ENCODE results near the gene CDK5R1.
"Not testable (repeated sequence)": the region's sequence is repeated elsewhere in the genome, so short reads cannot be mapped to it uniquely, and the experiment has no call there.

CDK5R1 gene

DNA sequence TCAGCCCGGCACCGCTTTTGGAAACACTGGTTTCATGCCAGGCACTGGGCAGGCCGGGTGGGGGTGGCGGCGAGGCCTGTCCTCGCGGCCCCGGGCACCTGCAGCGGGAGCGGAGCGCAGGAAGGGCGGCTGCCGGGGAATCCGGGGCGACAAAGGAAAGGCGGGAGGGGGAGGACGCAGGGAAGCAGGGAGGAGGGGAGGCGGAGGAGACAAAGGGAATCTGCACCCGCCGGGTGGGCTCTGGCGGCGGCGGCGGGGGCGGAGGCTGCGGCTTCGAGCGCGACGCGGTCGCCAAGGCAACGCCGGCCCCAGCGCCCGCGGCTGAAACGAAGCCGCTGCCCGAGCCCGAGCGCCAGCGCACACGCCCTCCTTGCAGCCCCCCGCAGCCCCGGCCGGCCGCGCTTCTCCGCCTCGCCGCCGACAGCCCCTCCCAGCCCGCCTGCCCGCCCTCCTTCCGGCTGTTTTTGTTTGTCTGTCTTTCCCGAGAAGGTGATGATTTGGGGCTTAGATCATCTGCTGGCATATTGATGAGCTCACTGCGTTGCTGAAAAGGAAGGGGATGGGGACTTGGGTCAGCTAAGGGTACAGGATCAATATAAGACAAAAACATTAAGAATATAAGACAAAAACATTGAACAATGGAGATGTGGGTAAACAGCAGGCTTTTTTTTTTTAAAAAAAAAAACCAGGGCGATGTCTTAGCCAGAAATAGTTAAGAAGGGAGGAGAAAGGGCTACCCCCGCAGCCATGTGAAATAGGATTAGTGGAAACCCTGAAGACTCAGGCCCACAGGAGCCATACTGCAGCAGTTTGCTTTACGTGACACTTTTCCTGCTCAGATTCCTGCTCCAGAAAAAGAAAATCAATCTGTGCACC lies 32.7 kb downstream of the CDK5R1 start:
- DNase-seq: peak; percentile 54

DNA sequence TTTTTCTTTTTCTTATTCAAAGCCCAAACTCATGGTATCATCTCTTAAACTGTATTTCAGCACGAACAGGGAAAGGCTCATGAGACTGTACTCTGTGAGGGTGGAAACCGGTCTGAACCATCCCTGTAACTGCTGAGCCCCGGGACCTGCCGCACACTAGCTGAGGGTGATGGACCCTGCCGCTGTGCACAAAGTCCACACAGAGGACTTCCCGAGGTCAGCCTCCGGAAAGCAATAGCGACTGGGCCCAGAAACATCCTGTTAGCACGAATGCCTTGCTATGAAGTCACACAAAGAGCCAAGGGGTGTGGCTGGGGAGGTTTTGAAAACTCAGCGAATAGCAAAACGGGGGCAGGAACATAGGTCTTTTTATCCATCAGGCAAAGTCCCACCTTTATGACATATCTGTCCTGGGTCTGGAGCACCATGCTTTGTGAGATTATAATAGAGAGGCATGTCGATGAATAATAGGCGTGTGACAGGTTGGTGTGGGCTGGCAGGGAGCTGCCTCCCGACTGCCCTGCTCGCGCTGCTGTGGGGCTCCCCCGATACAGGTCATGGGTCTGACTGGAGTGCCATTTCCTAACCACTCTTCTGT lies 33.4 kb downstream of the CDK5R1 start:
- DNase-seq: peak; percentile 38

DNA sequence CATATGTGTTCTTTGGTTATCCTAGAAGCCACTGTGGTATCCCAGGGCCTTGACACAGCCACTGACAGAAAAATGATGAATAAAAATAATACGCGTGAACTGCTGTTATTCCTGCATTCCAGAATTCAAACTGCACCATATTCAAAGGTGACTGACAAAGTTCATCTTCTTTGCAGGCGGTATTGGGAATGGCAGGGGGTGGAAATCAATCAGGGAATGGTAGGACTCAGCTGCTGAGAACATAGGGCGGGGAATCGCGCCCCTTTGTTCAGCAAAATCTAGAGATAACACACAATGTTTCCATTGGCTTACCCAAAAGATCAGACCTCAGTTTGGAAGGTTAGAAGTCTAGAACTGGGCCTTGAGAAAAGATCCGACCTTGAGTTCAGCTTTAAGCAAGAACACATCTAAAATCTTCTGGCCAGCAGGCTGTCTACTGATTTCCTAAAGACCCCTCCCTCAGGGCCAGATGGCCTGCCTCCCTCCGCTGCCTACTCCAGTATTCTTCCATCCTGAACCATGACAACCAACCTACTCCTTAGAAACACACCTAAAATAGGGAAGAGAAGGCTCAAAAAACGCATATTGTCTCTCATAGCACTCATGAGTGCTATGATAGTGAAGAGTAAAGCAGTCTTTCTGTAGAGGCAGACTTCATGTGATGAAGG lies 34.1 kb downstream of the CDK5R1 start:
- DNase-seq: no peak

DNA sequence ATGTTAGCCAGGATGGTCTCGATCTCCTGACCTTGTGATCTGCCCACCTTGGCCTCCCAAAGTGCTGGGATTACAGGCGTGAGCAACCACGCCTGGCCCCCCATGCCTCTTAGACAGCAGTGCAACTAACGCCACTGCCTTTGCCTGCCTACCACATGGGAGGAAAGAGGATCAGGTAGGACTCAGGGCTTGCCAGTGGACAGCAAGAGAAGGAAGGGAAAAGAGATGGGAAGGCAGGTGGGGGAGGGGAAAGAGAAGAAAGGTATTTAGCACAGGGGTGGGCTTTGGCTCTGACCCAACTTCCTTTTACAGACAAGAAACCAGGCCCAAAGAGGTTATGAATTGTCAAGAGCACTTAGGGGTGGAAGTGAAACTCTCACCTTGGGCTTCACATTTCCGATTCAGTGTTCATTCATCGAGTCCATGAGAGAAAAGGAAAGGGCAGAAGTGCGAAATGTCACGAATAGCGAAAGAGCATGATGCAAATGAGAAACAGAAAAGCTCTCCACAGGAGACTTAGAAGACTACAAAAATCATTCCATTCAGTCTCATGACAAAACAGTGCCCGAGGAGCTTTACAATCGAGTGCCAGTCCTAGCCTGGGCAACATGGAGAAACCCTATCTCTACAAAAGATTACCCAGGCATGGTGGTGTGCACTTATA lies 36.4 kb downstream of the CDK5R1 start:
- DNase-seq: no peak

- DNase-seq: no peak
Observed at GRCh38 chr17:32523827-32524552, 37.2 kb downstream of the CDK5R1 start.

DNA sequence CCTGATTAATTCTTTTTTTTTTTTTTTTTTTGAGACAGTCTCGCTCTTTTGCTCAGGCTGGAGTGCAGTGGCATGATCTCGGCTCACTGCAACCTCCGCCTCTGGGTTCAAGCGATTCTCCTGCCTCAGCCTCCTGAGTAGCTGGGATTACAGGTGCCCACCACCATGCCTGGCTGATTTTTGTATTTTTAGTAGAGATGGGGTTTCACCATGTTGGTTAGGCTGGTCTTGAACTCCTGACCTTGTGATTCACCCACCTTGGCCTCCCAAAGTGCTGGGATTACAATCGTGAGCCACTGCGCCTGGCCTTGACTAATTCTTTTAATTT lies 37.7 kb downstream of the CDK5R1 start:
- DNase-seq: not testable (repeated sequence)

DNA sequence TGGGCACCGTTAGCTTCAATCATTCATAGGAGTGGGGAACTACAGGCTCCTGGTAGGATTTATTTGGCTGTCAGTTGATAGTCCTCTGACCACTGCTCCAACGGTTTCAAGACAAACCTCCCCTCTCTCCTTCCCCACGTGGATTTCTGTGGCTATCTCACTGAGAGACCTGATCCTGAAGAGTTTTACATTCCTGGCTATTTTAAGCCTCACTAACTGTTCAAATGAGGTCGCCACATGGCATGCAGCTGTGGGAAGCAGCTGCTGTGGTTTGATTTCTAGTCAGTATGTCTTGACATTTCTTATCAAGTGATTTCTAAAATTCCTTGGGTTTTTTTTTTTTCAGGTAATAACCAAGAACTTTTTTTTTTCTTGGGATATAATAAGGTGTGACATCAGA lies 38.3 kb downstream of the CDK5R1 start:
- peak; percentile 76 for DNase-seq

DNA sequence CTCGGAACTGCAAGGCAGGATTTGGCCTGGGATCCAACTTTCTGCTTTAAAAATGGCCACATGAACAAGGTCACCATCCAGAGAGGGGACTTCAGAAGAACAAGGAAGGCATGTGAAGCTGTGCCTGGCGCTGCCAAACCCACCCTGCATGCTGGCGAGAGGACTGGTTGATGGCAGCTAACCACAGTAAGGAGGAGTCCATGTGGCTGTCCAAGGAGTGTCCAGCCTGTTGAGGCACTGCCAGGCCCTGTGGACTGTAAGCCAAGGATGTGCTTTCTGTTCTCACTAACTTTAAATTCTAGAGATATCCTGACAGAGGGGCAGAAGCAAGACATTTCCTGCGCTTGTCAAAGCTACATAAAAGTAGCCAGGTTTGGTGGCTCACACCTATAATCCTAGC lies 40.4 kb downstream of the CDK5R1 start:
- DNase-seq: no peak

DNA sequence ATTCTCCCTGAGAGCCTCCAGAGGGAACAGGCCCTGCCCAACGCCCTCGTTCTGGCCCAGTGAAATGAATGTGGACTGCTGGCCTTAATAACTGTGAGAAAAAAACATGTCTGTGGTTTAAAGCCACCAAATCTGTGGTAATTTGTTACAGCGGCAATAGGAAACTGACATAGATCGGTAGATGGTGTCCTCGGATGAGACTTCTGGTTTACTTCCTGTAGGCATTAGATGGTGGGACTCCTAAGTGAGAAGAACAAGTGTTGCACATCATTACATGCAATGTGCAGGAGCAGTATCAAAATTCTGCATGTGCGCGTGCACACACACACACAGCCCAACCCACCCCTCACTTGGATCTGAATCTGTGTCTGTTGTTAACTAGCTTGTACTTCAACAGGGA lies 42.0 kb downstream of the CDK5R1 start:
- DNase-seq: no peak

DNA sequence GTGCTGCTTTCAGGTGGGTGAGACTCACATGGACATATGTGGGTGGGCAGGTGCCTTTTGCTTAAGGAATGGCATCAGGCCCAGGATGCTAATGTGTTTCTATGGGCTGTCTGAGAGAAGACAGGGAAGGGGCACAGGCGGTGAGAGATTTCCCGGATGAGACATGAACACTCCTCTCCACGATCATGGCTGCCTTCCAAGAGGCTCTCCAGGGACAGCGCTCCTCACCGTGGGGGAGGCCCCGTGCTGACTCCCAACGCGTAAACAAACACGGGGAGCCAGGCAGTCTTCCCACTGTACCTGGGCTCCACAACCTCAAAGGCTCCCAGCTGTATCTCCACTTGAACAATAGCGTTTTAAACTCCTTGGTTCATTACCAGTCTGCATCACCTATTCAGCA lies 42.8 kb downstream of the CDK5R1 start:
- peak; percentile 38 for DNase-seq

- DNase-seq: no peak
Observed at GRCh38 chr17:32533296-32533695, 46.5 kb downstream of the CDK5R1 start.

- DNase-seq: peak; percentile 86
Observed at GRCh38 chr17:32536736-32537643, 50.2 kb downstream of the CDK5R1 start.
